Liver (tissue), 3 donors: ENCODE data around the gene PPP2R2C.

ENCODE experiments used
- ATF3 ChIP-seq: IDR thresholded peaks from 2 replicates; pipeline ENCODE4 v1.6.1; 2016; ENCODE audit warnings: antibody characterized with exemption
- CTCF ChIP-seq: fragments of 150-350 bp; IDR thresholded peaks from 2 replicates; pipeline ENCODE4 v1.5.1; 2017; ENCODE audit warnings: improper control_type of control experiment, low read depth, low read length; ENCODE audit not compliant: missing input control
- EGR1 ChIP-seq, 2 donors: IDR thresholded peaks; 2 replicates each; pipeline ENCODE4 v1.6.1; 2016 to 2018; ENCODE audit warnings: antibody characterized with exemption in 2 of 2, low read depth in 2 of 2
- GABPA ChIP-seq, 2 donors: IDR thresholded peaks in 1 of 2; conservative IDR thresholded peaks in 1 of 2; 2 replicates each; pipeline ENCODE4 v1.6.1; 2016; ENCODE audit warnings: antibody characterized with exemption in 2 of 2, mild to moderate bottlenecking in 1 of 2, moderate library complexity in 1 of 2
- JUND ChIP-seq, 2 donors: IDR thresholded peaks; 2 replicates each; pipeline ENCODE4 v1.6.1; 2016; ENCODE audit warnings: antibody characterized with exemption in 2 of 2
- MAX ChIP-seq: IDR thresholded peaks from 2 replicates; pipeline ENCODE4 v1.6.1; 2016; ENCODE audit warnings: antibody characterized with exemption
- RAD21 ChIP-seq, 2 donors: IDR thresholded peaks; 2 replicates each; pipeline ENCODE4 v1.6.1; 2016; ENCODE audit warnings: antibody characterized with exemption in 2 of 2, mild to moderate bottlenecking in 2 of 2
- REST ChIP-seq: IDR thresholded peaks from 2 replicates; pipeline ENCODE4 v1.6.1; 2016; ENCODE audit warnings: antibody characterized with exemption, mild to moderate bottlenecking
- SP1 ChIP-seq: IDR thresholded peaks from 2 replicates; pipeline ENCODE4 v1.6.1; 2018; ENCODE audit warnings: antibody characterized with exemption, mild to moderate bottlenecking
- TAF1 ChIP-seq: conservative IDR thresholded peaks from 2 replicates; pipeline ENCODE4 v1.6.1; 2016; ENCODE audit warnings: antibody characterized with exemption, mild to moderate bottlenecking
- YY1 ChIP-seq: IDR thresholded peaks from 2 replicates; pipeline ENCODE4 v1.6.1; 2016; ENCODE audit warnings: antibody characterized with exemption, mild to moderate bottlenecking
- ZBTB33 ChIP-seq: IDR thresholded peaks from 2 replicates; pipeline ENCODE4 v1.6.1; 2016; ENCODE audit warnings: antibody characterized with exemption
- donor health status: healthy.
- donor health status: healthy.

GRCh38 chr4:6507345-6507744 is 34.9 kb upstream of the PPP2R2C start:
- TF ChIP-seq CTCF (no peak), SP1 (no peak), TAF1 (no peak), RAD21 (IDR thresholded peaks at IDR 0.05) (no peak), ZBTB33 (no peak), GABPA (IDR thresholded peaks at IDR 0.05 in 1 of 2, conservative IDR thresholded peaks at IDR 0.05 in 1 of 2) (no peak), ATF3 (no peak), REST (no peak), JUND (IDR thresholded peaks at IDR 0.05) (no peak), MAX (no peak), EGR1 (IDR thresholded peaks at IDR 0.05; ENCODE audit: low read depth in 2 of 2) (no peak), YY1 (no peak)
